ENCODE data around the gene FAM53B.

FAM53B gene

GRCh38 chr10:124731551-124731950 is 12.6 kb downstream of the FAM53B start:
- ATAC-seq: no peak
- no peak for TF ChIP-seq ZFP3 (CRISPR knock-in tag; IDR thresholded peaks at IDR 0.05)
- no peak for TF ChIP-seq ZNF565 (CRISPR knock-in tag; conservative IDR thresholded peaks at IDR 0.05; ENCODE audit: low read depth)
- TF ChIP-seq PPARA (CRISPR knock-in tag; IDR thresholded peaks at IDR 0.05; ENCODE audit: borderline replicate concordance): no peak
- no peak for TF ChIP-seq TSHZ2 (CRISPR knock-in tag; IDR thresholded peaks at IDR 0.05)
- no peak for TF ChIP-seq ISL1 (CRISPR knock-in tag; IDR thresholded peaks at IDR 0.05)
- TF ChIP-seq CSDC2 (CRISPR knock-in tag; IDR thresholded peaks at IDR 0.05): no peak
- TF ChIP-seq, protein P1, sequence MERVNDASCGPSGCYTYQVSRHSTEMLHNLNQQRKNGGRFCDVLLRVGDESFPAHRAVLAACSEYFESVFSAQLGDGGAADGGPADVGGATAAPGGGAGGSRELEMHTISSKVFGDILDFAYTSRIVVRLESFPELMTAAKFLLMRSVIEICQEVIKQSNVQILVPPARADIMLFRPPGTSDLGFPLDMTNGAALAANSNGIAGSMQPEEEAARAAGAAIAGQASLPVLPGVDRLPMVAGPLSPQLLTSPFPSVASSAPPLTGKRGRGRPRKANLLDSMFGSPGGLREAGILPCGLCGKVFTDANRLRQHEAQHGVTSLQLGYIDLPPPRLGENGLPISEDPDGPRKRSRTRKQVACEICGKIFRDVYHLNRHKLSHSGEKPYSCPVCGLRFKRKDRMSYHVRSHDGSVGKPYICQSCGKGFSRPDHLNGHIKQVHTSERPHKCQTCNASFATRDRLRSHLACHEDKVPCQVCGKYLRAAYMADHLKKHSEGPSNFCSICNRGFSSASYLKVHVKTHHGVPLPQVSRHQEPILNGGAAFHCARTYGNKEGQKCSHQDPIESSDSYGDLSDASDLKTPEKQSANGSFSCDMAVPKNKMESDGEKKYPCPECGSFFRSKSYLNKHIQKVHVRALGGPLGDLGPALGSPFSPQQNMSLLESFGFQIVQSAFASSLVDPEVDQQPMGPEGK (CRISPR knock-in tag; IDR thresholded peaks at IDR 0.05; ENCODE audit: borderline replicate concordance): no peak
- no peak for TF ChIP-seq SNAI2 (CRISPR knock-in tag; IDR thresholded peaks at IDR 0.05)

DNA sequence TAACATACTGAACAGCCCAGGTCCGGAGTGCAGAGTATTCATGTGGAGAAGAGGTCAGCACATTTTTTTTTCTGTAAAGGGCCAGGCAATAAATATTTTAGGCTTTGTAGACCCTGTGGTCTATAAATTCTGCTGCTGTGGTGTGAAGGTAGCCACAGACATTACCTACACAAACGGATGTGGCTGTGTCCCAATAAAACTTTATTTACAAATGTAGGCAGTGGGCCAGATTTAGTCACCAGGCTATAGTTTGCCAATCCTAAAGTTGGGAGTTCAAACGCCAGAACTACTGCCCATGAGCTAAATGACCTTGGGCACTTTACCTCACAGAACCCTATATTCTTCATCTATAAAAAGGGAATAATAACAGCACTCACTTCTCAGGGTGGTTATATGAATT is 13.4 kb downstream of the FAM53B start:
- TF ChIP-seq TCF4 (CRISPR knock-in tag; IDR thresholded peaks at IDR 0.05; ENCODE audit: borderline replicate concordance) (no peak), SNAI2 (CRISPR knock-in tag; IDR thresholded peaks at IDR 0.05) (no peak), CSDC2 (CRISPR knock-in tag; IDR thresholded peaks at IDR 0.05) (no peak), ESRRG (CRISPR knock-in tag; IDR thresholded peaks at IDR 0.05) (no peak), ZFP30 (CRISPR knock-in tag; IDR thresholded peaks at IDR 0.05) (no peak), TSHZ2 (CRISPR knock-in tag; IDR thresholded peaks at IDR 0.05) (no peak), ISL1 (CRISPR knock-in tag; IDR thresholded peaks at IDR 0.05) (no peak), ZNF70 (CRISPR knock-in tag; IDR thresholded peaks at IDR 0.05) (no peak)
- no peak for ATAC-seq

- no peak for ATAC-seq
These were observed 15.1 kb downstream of the FAM53B start for GRCh38 chr10:124728830-124729661.

DNA sequence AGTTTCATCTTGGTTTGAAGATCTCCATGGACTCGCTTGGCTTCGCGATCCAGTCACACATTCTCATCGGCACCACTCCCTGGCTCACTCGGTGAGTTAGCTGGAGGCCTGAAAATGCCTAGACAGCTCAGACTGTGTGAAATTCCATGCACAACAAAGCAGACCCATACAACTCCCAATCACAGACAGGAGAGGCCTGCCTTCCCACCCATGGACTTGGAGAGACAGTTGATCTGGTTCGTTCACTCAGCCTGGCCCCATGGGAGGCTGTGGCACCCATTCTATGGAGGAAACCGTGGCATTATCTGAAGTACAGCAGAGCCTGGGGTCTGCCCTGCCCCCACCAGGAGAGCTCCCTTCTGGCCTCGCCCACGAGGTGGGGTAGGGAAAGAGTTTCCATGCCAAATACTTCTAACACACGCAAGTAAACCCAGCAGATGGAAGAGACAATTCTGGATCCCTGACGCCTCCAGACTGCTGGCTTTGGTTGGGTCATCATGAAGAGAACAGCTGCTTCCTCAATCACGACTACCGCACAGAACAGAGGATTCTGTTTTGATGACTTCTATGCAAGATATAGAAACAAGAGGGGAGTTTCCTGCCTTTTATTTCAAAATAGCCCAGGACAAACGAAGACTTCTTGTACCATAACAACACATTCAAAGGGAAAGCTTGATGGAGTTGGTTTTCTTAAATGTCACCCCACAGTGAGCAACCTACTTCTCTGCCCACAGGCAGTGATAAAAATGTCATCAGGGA is 15.9 kb downstream of the FAM53B start:
- ATAC-seq: no peak
- no peak for TF ChIP-seq CSRNP3 (CRISPR knock-in tag; IDR thresholded peaks at IDR 0.05)
- TF ChIP-seq, protein P1 (CRISPR knock-in tag; IDR thresholded peaks at IDR 0.05; ENCODE audit: borderline replicate concordance): no peak
- no peak for TF ChIP-seq ZFP3 (CRISPR knock-in tag; IDR thresholded peaks at IDR 0.05)
- no peak for TF ChIP-seq ZNF8 (CRISPR knock-in tag; IDR thresholded peaks at IDR 0.05)
- TF ChIP-seq CREB5 (CRISPR knock-in tag; IDR thresholded peaks at IDR 0.05; ENCODE audit: low read depth): no peak
- no peak for TF ChIP-seq TOX (CRISPR knock-in tag; IDR thresholded peaks at IDR 0.05; ENCODE audit: borderline replicate concordance)

More at GRCh38 chr10:124728830-124729661, 15.1 kb downstream of the FAM53B start:
- TF ChIP-seq PPARA (CRISPR knock-in tag; IDR thresholded peaks at IDR 0.05; ENCODE audit: borderline replicate concordance) (no peak), CREB5 (CRISPR knock-in tag; IDR thresholded peaks at IDR 0.05; ENCODE audit: low read depth) (no peak), ARNTL (CRISPR knock-in tag; IDR thresholded peaks at IDR 0.05; ENCODE audit: borderline replicate concordance, low read depth) (no peak), ESRRG (CRISPR knock-in tag; IDR thresholded peaks at IDR 0.05) (no peak), TCF4 (CRISPR knock-in tag; IDR thresholded peaks at IDR 0.05; ENCODE audit: borderline replicate concordance) (no peak), ZFP3 (CRISPR knock-in tag; IDR thresholded peaks at IDR 0.05) (no peak)

Measured in SK-N-SH treated with all-trans-retinoic acid at 6 μM for 48 hours (cell line).